ENCODE measurements around the gene FUNDC2.
"Not testable (repeated sequence)": the region's sequence is repeated elsewhere in the genome, so short reads cannot be mapped to it uniquely, and the experiment has no call there.

The FUNDC2 gene, protein sequence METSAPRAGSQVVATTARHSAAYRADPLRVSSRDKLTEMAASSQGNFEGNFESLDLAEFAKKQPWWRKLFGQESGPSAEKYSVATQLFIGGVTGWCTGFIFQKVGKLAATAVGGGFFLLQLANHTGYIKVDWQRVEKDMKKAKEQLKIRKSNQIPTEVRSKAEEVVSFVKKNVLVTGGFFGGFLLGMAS

DNA sequence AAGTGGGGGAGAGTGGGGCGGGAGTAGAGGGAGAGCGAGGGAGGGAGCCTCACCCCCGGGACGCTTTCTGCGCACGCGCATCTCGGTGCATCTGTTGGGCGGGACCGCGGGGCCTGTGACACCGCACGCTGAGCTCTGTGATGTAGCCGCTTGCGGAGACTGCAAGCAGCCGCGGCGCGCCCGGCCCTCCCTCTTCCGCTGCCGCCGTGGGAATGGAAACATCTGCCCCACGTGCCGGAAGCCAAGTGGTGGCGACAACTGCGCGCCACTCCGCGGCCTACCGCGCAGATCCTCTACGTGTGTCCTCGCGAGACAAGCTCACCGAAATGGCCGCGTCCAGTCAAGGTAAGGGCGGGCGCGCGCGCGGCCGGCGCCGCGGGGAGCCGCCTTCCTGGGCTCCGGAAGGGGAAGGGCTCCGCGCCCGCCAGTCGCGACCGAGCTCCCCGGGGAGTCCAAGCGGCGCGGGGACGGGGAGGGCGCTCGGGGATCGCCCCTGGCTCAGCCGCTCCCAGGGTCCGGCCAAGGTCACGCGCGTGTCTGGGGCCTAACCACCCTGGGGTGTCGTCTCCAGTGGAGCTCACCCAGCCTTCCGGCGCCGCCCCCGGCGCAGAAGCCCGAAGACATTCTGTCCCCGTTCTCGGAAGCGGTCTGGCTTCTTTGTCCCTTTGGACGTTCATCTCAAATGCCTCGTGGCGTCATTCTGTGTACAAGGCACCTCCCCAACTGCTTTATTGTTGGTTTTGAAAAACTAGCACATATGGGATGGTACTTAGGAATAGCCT lies at the start of gene FUNDC2:
Gene FUNDC2 (plus strand): TSS at position 118 of the 782 bp plus-strand sequence. CDS start 95 bp downstream, at position 213.
- peak; percentile 86 for DNase-seq

DNA sequence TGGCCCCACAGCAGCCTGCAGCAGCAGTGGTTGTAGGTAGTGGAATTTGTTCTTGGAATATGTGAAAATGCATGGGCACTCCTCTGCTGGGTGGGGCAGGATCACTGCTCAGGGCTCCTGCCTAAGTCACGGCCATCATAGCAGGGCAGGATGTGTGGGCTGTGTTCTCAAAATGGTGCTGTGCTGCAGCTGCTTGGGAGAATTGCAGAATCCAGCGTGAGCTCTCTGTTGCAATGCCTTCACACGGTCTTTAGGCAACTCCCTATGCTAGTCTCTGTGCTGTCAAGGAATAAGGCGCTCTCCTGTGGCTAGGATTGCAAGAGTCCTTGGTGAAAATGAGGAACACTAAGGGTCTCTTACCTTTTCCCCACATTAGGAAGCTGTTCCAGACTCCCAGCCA lies 47.0 kb upstream of the FUNDC2 start:
- no peak for DNase-seq

DNA sequence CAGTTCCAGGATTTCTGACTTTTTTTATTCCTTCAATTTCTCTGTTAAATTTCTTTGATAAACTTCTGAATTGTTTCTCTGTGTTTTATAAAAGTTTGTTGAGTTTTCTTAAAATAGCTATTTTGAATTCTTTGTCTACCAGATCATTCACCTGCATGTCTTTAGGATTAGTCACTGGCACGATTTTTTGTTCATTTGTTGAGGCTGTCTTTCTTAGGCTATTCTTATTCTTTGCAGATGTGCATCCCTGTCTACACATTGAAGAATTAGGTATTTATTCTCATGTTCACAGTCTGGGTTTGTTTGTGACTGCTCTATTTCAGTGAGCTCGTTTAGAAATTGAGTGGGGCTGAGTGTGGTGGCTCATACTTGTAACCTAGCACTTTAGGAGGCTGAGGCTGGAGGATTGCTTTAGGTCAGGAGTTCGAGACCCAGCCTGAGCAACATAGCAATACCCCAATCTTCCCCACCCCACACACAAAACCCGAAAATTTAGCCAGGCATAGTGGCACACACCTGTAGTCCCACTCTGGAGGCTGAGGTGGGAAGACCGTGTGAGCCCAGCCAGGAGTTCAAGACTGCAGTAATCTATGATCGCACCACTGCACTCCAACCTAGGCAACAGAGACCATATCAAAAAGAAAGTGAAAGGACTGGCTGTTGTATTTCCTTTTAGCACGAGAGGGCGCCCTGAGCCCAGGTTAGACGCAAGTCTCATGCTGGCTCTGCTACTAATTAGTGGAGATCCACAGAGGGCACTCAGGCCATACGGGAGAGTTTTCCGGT lies 46.1 kb upstream of the FUNDC2 start:
- peak; percentile 44 for DNase-seq

DNA sequence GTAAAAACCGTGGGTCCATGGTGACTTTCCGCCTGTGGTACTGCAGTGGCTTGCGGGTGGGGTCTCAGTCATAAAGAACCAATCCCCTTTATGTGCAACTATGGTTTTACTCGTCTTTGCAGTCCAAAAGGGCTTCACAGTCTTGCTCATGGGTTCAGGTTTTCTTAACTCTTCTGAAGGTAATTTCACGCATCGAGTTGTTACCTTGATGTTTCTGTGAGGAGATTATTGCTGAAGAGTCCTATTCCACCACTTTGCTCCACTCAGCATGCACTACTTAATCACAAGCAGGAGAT lies 45.6 kb upstream of the FUNDC2 start:
- no peak for DNase-seq

DNA sequence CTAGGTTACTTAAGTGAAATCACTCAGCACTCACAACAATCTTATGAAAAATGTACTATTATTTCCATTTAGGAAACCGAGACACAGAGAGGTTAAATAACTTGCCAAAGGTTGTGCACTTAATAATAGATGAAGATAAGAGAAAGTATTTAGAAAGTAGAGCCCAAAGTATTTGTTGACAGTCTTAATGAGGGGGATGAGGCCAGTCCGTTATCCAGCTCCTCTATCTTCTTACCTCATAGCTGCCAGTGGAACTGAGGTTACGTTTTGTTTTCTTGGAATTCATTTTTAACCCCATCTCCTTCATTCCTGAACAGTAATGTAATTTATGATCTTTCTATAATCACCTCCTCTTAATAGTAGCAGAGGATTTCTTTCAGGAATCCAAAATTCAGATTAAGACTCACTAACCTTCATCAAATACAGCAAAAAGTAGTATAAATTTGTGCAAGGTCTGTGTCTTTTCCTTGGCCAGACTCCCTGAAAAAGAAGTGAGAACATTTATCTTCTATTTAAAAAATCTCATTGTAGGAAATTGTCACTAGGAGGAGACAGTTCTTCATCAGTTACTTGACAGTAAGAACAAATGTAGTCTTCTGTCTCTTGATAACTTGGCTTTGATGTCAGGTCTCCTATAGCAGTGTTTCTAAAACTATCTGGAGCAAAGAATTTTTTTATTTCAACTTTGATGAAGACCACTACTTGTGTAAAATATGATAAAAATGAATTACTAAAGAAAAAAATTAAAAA lies 39.6 kb upstream of the FUNDC2 start:
- no peak for DNase-seq

DNA sequence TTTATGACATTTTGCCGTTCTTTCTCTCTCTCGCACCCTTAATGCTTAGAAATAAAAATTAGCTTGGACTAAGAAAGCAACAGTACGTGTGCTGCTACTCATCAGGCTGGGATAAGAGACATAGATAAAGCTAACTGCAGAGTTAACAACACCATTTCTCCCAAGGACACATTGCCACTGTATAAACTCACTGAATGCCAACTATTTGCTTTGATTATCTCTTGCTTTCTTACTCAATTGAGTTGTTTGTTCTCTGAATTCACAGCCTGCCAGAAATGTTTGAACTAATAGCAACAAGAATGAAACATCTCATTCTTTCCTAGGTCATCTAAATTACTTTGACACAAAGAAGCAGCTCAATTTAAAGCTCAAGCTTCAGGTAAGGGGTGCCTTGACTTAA lies 38.7 kb upstream of the FUNDC2 start:
- no peak for DNase-seq

DNA sequence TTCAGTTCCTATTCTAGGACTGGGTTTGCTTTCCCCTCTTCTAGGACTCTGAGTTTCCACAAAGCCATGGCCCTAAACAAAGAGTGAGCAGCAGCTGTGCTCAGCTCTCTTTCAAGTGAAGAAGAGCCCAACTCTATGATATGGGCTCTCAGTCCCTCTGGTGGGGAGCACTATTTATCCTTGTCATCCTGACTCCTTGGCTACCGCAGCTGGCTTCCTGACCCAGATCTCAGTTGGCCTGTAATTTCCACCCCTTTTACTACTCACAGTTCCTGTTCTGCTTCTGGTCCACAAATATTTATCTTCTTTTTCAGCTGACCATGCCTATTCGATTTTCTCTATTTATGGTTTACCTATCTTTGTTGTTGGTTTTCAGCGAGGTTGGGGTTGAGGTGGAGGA lies 37.9 kb upstream of the FUNDC2 start:
- no peak for DNase-seq

DNA sequence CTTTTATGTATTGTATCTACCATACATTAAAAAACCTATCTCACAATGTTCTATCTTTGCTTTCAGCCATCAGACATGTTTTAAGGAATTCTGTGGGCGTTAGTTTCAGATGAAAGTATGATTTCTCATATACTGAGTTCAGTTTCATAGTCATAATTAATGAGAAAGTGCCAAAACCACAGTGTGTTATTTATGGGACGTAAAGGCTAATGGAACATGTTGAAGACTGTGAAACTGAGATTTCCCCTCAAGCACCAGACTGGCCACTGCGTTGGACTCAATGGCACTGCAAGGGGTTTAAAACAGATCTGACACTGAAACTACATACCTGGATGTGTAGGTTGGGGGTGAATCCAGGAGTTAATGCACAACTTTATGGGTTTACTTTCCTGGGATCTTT lies 36.1 kb upstream of the FUNDC2 start:
- DNase-seq: no peak

DNA sequence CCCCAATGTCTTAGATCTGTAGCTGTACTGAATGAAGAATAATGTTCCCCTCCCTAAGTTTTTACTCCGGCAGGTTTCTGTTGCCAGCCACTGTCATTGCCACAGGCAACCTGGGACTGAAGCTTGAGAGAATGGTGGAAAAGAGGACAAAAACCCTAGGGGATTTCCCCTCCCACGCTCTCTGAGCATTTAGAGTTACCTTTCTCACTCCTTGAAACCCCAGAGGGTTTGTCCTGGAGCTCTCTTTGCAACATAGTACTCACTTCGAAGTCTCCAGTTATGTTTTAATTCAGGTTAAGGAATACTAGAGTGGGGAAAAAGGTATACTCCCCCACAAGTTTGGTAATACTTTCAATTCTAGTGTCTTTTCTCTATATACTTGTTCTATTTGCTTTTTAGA lies 35.6 kb upstream of the FUNDC2 start:
- no peak for DNase-seq

DNA sequence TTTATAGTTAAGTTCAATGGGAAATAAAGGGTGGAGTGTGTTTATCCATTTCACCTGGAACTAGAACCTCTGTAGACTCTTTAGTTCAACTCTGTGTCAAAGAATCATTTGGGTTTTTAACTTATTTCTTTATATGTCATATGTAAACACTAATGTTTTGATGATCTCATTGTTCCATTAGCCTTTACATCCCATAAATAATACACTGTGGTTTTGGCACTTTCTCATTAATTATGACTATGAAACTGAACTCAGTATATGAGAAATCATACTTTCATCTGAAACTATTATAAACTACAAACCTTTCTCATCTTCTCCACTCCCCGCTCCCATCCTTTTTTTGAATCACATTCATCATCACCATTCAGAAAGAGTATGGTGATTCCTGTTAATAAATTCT lies 35.2 kb upstream of the FUNDC2 start:
- DNase-seq: no peak

DNA sequence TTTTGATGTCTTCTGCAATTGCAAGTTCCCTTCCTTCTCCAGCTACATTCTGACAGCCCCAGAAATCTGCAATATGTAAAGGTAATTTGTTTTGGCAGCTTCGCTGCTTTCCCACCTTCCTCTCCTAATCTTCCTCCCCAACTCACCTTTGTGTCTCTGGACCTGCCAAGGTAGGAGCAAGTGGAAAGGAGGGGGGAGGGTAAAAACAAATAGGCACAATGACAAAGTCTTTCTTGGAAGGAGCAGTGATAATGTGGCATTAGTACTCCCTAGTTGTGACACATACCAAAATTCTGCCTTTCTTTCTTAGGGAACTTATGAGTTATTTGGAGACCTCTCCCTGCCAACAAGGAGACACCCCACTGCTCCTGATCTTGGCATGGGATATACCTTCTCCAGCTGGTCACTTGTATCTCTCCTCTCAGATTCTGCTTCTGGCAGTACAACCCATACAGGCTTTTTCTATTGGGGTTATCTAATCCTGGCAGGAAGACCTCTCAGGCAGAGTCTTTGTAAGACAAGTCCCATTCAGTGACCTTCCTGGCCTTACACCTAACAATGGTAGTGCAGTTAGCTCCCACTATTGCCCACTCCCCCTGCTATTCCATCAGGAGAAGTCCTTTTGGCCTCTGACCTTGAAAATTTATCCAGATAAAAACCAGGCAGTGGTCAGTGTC lies 28.3 kb upstream of the FUNDC2 start:
- no peak for DNase-seq

DNA sequence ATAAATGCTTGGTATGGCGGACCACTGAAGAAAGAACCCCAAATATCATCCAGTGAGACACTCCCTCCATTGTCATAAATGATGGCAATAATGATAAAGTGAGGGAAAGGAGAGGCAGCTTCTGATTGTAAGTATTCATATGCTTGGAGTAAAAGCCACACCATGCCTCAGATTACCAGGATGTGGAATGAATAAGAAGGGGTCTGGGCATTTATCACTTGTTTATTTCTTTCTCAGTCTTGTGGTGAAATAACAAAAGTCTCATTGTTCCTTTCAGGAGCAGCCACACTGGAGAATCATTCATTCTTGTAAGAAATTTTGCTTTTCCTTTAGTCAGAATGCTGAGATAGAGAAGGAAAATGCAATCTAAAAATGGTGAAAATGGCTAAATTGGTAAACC lies 25.8 kb upstream of the FUNDC2 start:
- no peak for DNase-seq

DNA sequence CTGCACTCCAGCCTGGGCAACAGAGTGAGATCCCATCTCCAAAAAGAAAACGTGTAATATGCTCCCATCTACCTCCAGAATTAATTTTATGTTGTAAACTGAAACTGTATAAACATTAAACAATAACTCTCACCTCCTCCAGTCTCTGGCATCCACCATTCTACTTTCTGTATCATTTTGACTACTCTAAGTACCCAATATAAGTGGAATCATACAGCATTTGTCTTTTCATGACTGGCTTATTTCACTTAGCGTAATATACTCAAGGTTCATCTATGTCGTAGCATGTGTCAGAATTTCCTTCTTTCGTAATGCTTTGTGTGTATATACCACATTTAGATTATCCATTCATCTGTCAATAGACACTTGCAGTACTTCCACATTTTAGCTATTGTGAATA lies 24.8 kb upstream of the FUNDC2 start:
- no peak for DNase-seq

DNA sequence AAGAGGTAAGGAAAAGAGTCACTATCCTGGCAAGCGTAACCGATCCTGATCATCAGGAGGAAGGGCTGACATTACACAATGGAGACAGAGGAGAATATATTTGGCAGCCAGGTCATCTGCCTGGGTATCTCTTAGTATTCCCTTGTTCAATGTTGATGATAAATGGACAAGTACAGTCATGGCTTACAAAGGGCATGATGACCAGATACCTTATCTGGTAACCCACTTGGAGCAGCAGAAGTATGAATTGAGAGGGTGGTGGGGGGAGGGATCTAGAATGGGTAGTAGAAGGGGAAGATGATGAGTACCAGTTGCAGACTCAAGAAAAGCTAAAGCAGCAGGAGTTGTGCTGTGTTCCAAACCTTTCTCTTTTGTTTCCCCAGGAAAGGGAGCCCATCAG lies 21.5 kb upstream of the FUNDC2 start:
- DNase-seq: no peak

DNA sequence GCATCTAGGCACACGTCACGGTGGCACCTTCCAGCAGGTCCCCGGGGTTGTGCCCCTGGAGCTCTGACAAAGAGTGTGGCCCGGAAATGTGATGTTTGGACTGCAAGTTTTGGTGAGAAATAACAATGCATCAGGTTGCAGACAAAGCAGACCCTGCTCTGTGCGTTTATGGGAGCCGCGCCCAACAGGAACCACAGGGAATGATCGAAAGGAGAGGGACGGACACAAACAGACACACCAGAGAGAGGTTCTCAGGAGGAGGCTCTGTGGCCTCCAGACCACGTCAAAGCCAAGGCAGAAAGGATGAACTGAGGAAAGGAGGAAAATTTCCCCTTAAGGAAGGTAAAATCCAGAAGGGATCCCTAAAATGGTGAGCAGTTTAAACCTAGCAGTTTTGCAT lies 20.3 kb upstream of the FUNDC2 start:
- DNase-seq: not testable (repeated sequence)

DNA sequence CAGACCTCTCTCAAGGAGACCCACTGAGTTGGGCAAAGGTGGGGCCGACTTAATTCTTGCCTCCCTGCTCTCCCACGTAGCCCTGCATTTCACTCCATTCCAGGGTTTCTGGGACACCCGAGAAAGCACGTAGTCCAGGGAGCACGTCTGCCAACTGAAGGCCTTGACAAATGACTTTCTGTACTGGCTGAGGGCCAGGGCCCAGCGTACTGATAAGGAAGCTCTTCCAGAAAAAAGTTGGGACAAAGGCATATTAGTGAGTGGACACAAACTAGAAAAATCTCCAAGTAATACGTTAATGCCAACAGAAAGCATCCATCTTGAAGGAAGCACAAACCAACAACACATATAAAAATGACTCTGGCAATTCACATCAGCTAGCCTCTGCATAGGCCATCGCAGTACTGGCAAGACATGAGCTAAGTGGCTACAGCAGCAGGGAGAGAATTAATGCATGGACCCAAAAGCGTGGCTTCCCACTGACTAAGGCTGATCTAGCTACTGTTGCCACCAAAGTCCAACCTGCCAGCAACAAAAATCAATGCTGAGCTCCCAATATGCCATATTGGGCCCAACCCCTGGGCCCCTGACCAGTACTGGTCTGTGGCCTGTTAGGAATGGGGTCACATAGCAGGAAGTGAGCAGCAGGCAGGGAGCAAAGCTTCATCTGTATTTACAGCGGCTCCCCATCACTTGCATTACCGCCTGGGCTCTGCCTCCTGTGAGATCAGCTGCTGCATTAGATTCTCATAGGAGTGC lies 19.6 kb upstream of the FUNDC2 start:
- not testable (repeated sequence) for DNase-seq

DNA sequence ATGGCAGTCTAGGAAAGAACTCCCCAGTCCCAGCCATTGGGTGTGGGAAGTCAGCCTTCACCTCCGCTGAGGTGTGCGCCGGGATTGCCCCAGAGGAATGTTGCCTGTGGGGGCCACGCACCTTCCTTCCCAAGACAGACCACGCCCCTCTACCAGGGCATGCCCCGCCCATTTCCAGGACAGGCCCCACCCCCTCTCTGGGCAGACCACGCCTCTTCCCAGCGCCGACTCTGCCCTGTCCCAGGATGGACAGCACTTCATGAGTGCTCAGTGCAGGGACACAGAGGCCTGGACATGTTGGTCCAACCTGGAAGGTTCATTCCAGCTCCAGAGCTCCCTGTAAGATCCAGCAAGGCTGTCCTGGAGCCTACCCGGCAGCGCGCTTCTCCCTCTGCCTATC lies 18.1 kb upstream of the FUNDC2 start:
- not testable (repeated sequence) for DNase-seq

DNA sequence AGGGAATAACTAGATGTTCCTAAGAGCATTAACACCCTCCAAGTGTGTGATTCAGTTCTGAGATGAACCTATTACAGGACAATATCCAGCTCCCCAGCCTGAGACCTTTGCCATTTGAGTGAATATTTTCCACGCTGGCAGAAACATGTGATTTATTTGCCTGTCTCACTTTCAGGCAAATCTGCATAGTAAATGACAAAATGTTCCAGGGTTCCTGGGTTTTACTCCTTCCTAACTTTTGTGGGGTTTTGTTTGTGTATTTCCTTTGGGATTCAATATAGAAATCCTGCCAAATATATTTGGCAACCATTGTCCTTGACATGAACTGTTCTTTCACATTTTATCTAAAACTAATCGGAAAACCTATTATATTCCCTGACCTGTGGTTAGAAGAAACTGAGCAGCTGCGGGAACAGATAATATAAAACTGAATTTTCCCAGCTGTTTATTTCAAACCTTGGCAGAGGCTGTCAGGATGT lies 16.6 kb upstream of the FUNDC2 start:
- DNase-seq: no peak

DNA sequence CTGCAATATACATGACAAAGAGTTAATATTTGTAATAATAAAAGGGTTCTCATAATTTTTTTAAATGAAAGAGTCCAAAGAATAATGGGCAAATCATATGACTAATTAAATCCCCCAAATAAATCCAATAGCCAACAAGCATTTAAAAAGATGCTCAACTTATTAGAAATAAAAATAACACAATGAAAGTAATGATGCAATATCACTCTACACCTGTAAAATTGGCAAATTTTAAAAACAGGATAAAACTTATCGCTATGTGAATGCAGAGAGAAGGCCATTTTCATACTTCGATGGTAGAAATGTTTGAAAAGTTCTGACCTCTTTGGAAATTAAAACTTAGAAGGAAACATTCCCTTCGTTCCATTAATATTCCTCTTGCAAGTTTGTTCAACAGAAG lies 6.1 kb upstream of the FUNDC2 start:
- DNase-seq: no peak

DNA sequence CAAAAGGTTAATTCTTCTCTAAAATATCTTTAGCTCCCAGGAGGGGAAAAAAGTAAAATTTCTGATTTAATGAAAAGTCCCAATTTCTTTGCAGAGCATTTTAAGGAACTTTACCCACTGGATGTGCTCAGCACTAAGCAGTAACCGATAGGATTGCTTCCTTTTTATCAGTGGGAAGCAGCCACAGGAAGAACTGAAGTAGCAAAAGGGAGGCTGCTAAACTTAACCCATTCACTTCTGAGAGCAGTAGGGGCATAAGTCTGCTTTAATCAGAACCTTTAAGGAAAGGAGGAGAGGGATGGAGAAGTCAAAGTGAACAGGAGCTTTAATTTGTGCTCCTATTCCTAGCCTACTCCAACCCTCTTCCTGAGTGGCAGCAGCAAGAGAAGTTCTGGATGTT lies 4.1 kb upstream of the FUNDC2 start, which contains the start of gene F8:
Gene F8 (minus strand): TSS at position 139 of the 400 bp plus-strand sequence. CDS start 171 bp downstream, outside the sequence.
- DNase-seq: no peak

DNA sequence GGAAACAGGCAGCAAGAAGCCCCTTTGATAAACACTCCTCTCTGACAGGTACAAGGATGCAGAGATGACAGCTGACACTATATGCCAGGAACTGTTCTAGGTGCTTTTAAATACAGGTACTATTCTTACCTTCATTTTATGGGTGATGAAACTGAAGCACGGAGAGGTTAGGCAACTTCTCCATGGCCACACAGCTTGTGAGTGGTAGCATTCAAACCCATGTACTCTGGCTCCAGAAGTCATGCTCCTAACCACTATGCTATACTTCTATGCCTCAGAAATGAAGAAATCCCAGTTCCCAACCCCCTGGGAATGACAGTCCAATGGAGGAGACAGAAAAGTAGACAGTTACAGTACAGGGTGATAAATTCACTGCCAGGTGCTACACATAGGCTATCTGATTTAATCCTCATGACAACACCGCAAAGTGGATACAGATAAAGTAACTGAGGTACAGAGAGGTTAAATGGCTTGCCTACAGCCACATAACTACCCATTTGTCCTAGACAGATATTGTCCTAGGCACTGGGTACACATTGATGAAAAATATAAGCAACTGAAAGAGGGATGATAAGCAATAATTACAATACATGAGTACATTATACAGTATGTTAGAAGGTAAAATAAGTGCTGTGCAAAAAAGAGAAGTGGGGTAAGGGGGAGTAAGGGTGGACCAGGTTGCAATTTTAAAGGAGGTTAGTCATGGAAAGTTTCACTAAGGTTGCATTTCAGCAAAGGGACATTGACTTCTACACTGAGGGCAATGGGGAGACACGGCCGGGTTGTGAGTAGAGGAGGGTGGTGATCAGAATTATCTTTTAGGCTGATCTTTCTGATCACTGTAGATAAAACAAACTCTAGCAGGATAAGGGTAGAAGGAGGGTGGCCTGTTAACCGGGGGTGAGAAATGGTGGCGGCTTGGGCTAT lies 2.5 kb upstream of the FUNDC2 start:
- no peak for DNase-seq

Data from NCI-H510A treated with DMSO at 0.1 percent for 48 hours (cell line).